SH-SY5Y (cell line): ENCODE results near the gene XYLT1.

Experiments used
- GATA2 ChIP-seq: IDR thresholded peaks from 2 replicates; pipeline ENCODE4 v1.6.1; 2011; ENCODE audit warnings: mild to moderate bottlenecking, low read depth, low read length
- GATA3 ChIP-seq: IDR thresholded peaks from 2 replicates; pipeline ENCODE4 v1.6.1; 2011; ENCODE audit warnings: low read depth, mild to moderate bottlenecking, low read length, moderate library complexity

Gene XYLT1

DNA sequence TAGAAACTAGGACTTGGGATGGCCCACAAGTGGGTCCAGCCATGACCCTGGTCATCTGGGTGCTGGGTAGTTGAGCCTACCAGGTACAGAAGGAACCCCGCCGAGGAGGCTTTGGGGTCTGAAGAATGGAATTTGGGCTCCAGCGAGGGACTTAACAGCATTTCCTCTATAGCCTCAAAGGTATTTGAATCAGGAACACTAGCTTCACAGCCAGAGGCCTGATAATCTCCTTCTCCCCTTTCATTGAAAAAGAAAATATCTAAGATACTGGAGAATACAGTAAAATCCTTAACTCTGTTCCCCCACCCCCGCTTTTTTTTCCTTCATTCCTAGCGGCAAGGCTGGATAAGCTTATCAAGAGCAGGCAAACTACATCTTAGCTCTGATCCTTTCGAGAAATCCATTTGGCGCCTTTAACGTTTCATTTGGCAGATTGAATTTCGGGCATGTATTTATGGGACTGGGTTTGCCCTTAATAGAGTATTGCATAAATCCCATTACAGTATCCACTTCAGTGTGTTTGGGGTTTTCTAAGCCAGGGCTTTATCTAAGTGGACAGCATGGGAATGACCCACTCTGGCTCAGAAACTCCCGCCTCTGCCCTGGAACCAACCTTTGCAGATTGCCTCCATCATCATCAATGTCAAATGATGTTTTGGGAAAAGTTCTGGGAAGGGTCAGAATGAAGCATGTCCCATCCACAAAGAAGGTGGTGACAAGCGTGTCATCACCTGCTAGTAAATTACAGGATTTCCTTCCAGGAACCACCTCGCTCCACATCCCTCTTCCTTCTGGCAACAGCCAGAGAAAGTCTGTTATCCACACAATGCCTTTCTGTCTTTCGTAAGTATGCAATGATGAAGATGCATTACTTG, 36.9 kb downstream of the XYLT1 start:
- TF ChIP-seq GATA3 = no peak
- TF ChIP-seq GATA2 = no peak

DNA sequence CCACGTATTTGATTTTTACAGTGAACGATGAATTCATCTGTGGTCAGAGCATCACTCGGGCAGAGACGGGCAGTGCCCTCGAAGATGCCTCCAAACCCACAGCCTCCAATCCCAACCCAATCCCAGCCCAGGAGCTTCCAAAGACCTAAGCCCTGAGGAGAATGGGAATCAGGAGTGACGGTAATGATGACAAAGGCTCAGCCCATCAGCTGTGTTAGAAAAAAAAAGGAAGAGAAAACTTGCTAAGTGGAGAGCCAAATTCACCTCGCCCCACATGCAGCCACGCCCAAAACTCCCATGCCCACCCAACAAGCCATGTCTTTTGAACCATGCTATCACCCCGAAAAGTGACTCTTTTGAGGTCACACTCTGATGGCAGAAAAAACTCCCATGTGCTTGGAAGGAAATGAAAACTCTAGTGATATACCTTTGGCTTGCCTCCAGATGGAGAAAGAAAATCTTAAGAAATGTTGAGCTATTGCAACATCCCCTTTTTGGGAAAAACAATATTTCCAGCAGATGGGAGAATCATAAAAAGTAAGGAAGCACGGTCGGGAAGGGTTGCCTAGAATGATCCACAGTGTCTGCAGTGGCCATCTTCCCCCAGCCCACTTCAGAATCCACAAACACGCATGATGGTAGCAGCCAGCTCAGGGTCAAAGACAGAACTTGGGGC, 37.7 kb downstream of the XYLT1 start:
- no peak for TF ChIP-seq GATA3
- no peak for TF ChIP-seq GATA2

DNA sequence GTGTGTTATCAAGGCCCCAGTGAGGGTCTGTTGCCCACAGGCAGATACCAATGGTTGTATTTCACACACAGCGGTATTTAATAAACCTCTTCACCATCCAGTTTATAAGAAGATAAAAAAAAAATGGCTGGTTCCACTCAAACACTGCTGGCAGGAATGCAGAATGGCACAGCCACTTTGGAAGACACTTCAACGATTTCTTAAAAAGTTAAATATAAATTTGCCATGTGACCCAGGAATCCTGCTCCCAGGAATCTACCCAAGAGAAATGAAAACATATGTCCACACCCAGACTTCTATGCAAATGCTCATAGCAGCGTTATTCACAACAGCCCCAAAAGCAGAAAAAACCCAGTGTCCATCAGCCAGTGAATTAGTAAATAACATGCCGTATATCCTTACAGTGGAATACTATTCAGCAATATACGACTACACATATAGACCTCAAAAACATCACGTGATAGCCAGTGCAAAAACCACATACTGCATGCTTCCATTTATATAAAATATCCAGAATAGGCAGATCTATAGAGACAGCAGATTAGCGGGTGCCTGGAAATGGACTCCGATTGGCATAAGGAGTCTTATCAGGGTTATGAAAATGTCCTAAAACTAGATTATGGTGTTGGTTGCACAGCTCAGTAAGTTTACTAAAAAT, 38.7 kb downstream of the XYLT1 start:
- TF ChIP-seq GATA2 (no peak), GATA3 (no peak)

DNA sequence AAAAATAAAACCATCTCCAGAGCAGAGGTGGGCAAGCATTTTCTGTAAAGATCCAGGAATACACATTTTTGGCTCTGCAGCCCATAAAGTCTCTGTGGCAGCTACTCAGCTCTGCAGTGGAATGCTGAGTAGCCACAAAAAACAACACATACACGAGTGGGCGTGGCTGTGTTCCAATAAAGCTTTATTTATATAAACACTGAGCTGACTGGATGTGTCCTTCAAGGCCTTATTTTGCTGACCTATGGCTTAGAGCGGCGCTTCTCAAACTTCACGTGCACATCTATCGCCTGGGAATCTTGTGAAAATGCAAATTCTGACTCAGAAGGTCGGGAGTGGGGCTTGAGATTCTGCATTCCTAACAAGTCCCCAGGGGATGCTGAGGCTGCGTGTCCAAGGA, 39.7 kb downstream of the XYLT1 start:
- TF ChIP-seq GATA3 (no peak), GATA2 (no peak)

DNA sequence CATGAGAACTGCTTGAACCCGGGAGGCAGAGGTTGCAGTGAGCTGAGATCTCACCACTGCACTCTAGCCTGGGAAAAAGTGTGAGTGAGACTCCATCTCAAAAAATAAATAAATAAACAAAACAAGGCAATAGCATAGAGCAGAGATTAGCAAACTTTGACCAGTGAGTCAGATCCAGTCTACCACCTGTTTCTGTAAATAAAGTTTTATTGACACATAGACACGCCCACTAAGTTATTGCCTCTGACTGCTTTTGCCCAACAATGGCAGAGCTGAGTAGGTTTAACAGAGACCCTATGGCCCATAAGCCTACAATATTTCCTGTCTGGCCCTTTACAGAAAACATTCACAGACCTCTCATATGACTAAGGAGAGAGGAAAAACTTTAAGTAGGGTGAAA, 44.3 kb downstream of the XYLT1 start:
- TF ChIP-seq GATA3 = no peak
- TF ChIP-seq GATA2 = no peak

DNA sequence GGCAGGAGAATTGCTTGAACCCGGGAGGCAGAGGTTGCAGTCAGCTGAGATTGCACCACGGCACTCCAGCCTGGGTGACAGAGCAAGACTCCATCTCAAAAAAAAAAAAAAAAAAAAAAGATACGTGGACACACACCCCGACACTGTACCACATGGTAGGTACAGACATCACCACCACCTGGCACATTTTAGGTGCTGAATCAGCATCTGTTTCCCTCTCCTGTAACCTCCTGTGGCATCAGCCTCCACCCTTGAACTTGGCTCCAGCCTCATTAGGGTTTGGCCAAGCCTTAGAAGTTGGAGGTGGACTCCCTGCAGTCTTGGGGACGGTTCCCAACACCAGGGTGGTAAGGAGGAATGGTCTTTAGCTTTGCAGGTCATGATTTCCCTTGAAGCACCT, 46.0 kb downstream of the XYLT1 start:
- TF ChIP-seq GATA3 = no peak
- no peak for TF ChIP-seq GATA2

DNA sequence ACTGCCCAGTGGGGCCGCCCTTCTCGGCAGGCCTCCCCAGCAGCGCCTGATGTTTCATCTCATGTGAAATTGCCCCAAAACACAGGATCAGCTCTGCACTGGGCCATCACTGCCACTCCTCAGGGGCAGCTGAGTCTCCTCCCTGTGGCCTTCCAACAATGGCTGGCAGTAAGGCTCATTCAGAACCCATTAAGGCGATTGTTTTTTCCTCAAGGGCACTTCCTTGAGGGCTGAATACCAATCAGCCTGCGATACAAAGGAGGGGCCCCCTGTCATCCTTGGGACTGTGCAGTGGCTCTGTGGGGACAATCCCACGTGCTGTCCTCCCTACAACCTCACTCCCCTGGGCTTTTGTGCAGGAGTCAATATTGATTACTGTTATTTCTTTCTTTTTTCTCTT, 47.5 kb downstream of the XYLT1 start:
- TF ChIP-seq GATA2 (no peak), GATA3 (no peak)

DNA sequence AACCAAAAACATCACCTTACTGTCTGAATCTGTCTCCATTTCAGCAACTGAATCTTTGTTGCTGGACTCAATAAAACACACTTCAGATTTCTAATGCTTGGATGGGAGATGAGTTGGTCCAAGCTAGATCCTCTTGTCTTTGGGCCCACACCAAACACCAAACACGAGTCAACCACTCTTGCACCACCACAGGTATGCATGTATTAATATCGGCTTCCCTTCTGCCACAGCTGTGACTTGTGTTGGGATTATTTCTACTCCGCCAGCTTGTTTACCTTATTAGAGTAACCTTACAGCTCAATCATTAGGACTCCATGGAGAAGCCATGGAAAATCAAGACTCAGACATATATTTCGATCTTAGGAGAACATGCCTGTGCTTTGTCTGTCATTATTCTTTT, 49.9 kb downstream of the XYLT1 start:
- TF ChIP-seq GATA3 = no peak
- no peak for TF ChIP-seq GATA2

DNA sequence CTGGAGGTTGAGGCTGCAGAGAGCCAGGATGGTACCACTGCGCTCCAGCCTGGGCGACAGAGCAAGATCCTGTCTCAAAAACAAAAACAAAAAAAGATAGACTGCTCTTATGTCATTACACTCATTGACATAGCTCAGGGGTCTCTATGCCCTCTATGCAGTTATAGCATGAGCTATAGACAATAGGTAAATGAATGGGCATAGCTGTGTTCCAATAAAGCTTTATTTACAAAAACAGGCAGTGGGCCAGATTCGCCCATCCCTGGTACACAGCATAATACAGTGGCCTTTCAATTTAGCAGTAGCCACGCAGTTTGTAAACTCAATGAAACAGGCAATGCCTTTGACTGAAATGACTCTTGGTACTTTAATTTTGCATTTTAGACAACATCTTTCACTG, 51.5 kb downstream of the XYLT1 start:
- TF ChIP-seq GATA3 = no peak
- TF ChIP-seq GATA2 = no peak

DNA sequence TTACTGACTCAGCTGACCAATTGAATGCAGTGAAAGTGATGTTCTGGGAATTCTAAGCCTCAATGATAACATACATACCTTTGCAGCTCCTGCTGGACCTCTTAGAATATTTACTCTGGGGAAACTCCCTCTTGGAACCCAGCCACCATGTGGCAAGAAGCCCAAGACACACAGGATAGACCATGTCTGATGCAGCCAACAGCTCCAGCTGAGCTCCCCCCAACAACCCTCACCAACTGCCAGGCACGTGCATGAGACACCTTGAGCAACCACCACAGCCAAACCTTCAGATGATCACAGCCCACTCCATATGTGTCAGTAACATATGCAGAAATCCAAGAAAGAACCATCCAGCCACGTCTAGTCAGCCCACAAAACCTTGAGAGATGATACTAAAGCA, 53.0 kb downstream of the XYLT1 start:
- TF ChIP-seq GATA3 (no peak), GATA2 (no peak)

DNA sequence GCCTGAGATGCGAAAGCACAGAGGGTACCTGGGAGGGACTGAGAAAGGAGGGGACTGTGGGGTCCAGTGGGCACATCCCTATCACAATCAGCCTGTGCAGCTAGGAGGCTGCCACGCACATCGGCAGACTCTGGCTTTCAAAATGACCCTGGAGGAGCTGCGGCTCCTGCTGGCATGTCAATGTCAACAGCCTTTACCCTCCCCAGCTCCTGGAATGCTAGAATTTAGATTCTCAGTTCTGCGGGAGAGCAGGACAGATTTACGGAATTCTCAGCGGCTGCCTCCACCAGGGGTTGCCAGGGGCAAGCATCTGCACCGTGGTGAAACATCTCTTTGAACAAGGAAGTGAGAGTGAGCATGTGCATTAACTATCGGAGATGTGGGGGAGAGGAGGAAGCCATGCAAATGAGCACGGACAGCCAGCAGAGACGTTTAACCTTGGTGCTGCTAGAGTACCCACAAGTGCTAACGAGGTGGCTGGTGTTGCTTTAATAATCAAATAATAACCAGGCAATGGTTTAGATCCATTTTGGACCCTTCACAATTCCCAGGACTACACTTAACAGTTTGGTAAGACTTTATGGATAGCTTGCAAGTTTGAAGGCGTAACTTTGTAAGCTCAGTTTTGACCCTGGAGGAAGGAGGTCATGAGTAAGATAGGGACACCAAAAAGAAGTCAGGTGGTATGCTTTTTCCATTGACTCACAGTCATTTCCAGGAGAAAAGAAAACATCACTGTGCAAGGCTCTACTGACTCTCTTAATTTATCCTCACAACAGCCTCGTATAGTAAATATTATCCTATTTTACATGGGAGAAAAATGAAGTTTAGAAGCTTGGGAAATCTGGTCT, 54.1 kb downstream of the XYLT1 start:
- TF ChIP-seq GATA2 (no peak), GATA3 (no peak)

DNA sequence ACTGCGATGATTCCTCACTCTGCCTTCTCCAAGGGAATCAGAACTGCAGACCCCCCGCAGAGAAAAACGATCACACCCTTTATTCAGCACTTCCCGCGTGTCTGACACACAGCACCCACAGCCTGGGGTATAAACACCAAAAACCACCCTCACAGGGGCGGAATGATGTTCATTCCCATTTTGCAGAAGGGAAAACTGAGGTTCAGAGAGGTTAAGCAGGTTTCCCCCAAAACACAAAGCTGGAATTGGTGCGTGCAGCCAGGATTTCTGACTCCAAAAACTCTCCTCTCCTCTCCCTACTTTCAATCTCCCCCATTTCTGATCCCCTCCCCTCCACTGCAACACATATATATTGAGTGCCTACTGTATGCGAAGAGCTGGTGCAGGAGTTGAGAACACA, 55.8 kb downstream of the XYLT1 start:
- no peak for TF ChIP-seq GATA2

DNA sequence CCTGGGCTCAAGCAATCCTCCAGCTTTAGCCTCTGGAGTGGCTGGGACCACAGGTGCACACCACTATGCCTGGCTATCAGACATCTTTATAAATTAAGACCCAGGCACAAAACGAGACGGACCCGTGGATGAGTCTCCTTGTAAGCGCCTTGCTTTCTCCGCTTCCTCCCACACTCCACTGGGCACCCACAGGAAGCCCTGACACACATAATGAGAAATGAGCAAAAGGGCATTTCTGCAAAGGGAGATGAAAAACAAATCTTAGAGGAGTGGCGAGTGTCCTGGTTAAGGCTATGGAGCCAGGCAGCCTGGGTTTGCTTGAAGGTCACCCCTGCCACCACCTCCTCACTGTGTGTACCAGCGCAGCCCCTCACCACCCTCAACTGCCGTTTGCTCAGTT, 56.3 kb downstream of the XYLT1 start:
- TF ChIP-seq GATA2 (no peak), GATA3 (no peak)

DNA sequence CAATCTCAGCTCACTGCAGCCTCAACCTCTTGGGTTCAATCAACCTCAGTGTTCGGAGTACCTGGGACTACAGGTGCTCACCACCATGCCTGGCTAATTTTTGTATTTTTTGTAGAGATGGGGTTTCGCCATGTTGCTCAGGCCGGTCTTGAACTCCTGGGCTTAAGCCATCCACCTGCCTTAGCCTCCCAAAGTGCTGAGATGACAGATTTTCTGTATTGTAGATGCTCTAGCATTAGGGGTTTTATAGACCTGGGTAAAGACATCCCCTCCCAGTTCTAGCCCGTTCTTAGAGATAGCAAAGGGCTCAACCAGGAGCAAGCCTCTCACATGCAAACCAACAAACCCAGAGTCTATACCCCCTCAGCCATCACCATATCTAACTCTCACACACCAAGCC, 57.3 kb downstream of the XYLT1 start:
- no peak for TF ChIP-seq GATA2
- TF ChIP-seq GATA3 = no peak

DNA sequence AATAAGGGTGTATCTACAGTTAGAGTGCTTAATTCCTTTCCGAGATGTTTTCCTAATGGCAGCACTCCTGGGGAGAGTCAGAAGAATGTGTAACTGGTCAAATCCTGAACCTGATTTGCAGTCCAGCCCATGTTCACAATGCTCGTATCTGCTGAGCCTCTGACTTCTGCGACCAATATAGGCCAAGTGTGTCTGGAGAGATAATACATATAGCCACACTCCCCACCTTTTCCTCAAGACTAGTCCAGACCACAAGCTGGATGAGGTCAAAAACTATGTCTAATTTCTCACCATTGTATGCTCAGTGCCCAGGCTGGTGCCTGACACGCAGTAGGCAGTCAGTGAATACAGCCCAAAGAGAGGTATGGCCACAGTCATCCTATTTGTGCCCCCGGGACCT, 58.0 kb downstream of the XYLT1 start:
- no peak for TF ChIP-seq GATA3
- no peak for TF ChIP-seq GATA2
